GM19240 (cell line): Measurements from ENCODE around the gene PLCB1.

Experiments
- DNase-seq: peaks from one replicate; pipeline ENCODE4 v3.0.0; 2011; ENCODE audit warnings: low spot score; ENCODE audit not compliant: insufficient read length

PLCB1 gene

GRCh38 chr20:8298426-8299043 is 166.5 kb downstream of the PLCB1 start:
- no peak for DNase-seq

- no peak for DNase-seq
Observed at GRCh38 chr20:8299921-8300320, 167.9 kb downstream of the PLCB1 start.

- no peak for DNase-seq
Observed at GRCh38 chr20:8301655-8302054, 169.6 kb downstream of the PLCB1 start.

- no peak for DNase-seq
Observed at GRCh38 chr20:8303651-8304050, 171.6 kb downstream of the PLCB1 start.

- DNase-seq = no peak
Observed at GRCh38 chr20:8304124-8304816, 172.2 kb downstream of the PLCB1 start.

GRCh38 chr20:8305449-8305978 is 173.4 kb downstream of the PLCB1 start:
- DNase-seq = peak; percentile 20

- DNase-seq = no peak
Observed at GRCh38 chr20:8306937-8307336, 174.9 kb downstream of the PLCB1 start.

- DNase-seq = no peak
Observed at GRCh38 chr20:8309634-8310033, 177.6 kb downstream of the PLCB1 start.

GRCh38 chr20:8310618-8311017 is 178.6 kb downstream of the PLCB1 start:
- DNase-seq = no peak

- no peak for DNase-seq
Observed at GRCh38 chr20:8313073-8313472, 181.0 kb downstream of the PLCB1 start.

GRCh38 chr20:8315639-8316573 is 183.8 kb downstream of the PLCB1 start:
- no peak for DNase-seq

GRCh38 chr20:8317448-8317847 is 185.4 kb downstream of the PLCB1 start:
- no peak for DNase-seq

GRCh38 chr20:8318965-8319625 is 187.0 kb downstream of the PLCB1 start:
- no peak for DNase-seq

- no peak for DNase-seq
Observed at GRCh38 chr20:8320306-8320705, 188.2 kb downstream of the PLCB1 start.

- DNase-seq = no peak
Observed at GRCh38 chr20:8321001-8321400, 188.9 kb downstream of the PLCB1 start.

GRCh38 chr20:8322662-8323217 is 190.7 kb downstream of the PLCB1 start:
- DNase-seq = no peak

GRCh38 chr20:8326191-8326590 is 194.1 kb downstream of the PLCB1 start:
- no peak for DNase-seq

GRCh38 chr20:8326899-8327298 is 194.8 kb downstream of the PLCB1 start:
- no peak for DNase-seq

- DNase-seq = no peak
Observed at GRCh38 chr20:8328189-8328588, 196.1 kb downstream of the PLCB1 start.

GRCh38 chr20:8330319-8330784 is 198.3 kb downstream of the PLCB1 start:
- no peak for DNase-seq
